Stimulated activated CD4-positive, alpha-beta T cell treated with anti-CD3 and anti-CD28 coated beads, TNF-alpha, amount 100 ng/mL, for 24 hours (primary cell): ENCODE measurements around the gene EYA2.
A peak's percentile ranks its signal among the peaks of the same experiment; 100 is the strongest.
"Not testable (repeated sequence)": the region's sequence is repeated elsewhere in the genome, so short reads cannot be mapped to it uniquely, and the experiment has no call there.

Experiments
- DNase-seq, 3 experiments: peaks; one replicate each; pipeline ENCODE4 v3.0.0-alpha.2; 2020; ENCODE audit warnings: low read depth in 3 of 3

The EYA2 gene

DNA sequence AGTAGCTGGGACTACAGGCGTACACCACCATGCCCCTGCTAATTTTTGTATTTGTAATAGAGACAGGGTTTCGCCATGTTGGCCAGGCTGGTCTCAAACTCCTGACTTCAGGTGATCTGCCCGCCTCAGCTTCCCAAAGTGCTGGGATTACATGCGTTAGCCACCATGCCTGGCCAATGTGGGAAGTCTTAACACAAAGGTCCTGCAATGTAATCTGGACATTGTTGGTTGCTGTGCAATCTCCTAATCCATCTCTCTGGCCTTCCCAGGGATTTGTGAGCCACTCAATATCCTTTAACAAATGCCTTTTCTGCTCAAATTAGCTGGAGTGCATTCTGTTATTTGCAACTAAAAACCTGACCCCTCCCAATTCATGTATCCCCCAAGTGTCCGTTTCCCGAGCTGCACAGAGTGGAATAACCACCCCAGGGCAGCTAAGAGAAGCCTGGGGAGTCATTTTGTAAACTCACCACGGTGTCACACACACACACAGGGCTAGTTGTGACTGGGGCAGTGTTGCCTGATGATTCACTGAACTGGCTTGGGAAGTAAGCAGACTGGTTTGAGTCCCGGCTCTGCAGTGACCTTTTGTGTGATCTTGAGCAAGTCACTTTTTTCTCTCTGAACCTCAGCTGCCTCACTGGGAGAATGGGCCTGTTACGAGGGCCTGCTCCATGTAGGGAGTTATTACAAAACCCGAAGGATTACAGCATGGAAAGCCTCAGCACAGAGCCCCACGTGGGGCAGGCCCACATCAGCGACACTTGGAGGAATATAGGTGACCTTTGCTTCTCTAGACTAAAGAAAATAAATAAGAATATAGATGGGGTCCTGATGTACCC lies 309.6 kb downstream of the EYA2 start:
- DNase-seq: no peak

DNA sequence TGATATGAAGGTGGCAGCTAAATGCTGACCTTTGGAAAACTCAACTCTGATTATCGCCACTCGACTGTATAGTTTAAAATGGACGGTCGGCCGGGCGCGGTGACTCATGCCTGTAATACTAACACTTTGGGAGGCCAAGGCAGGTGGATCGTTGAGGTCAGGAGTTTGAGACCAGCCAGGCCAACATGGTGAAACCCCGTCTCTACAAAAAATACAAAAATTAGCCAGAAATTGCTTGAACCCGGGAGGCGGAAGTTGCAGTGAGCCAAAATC lies 310.1 kb downstream of the EYA2 start:
- not testable (repeated sequence) for DNase-seq

- DNase-seq: no peak
Observed at GRCh38 chr20:47205577-47206123, 311.0 kb downstream of the EYA2 start.

DNA sequence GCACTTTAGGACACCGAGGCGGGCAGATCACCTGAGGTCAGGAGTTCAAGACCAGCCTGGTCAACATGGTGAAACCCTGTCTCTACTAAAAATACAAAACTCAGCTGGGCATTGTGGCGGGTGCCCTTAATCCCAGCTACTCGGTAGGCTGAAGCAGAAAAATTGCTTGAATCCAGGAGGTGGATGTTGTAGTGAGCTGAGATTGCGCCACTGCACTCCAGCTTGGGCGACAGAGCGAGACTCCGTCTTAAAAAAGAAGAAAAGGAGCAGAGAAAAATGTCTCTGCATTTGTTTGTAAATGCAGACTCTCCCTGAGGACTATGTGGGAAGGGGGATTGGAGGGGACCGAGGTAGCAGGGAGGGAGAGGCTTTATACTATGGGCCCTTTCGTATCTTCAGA lies 311.9 kb downstream of the EYA2 start:
- DNase-seq: not testable (repeated sequence)

DNA sequence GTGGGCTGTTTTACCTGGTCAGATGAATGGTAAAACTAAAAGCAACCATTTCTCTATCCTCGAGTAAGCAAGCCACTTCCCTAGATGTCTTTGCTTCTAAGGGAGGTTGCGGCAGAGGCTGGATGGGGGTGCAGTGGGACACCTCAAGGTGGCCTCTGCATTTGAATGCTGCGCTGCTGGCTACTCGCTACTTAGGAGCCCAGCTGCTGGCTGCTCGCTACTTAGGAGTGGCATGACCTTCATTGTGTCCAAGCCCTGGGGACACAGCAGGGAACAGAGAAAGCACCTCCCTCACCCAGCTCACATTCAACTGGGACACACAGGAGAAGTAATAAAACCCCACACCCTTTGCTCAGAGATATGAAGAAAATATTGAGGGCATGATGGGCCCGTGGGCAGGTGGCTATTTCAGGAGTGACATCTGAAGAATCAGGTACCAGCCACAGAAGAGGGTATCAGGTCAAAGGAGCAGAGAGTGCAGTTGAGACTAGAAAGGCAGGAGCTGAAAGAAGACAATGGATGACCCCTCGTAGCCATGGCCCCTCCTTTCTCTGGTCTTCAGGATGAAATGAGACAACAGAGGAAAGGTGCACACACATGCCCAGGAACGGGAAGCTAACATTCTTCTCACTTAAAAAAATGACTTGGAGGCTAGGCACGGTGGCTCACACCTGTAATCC lies 312.5 kb downstream of the EYA2 start:
- no peak for DNase-seq

GRCh38 chr20:47208534-47209174 lies 314.0 kb downstream of the EYA2 start:
- no peak for DNase-seq

GRCh38 chr20:47209982-47210381 lies 315.3 kb downstream of the EYA2 start:
- DNase-seq: no peak

DNA sequence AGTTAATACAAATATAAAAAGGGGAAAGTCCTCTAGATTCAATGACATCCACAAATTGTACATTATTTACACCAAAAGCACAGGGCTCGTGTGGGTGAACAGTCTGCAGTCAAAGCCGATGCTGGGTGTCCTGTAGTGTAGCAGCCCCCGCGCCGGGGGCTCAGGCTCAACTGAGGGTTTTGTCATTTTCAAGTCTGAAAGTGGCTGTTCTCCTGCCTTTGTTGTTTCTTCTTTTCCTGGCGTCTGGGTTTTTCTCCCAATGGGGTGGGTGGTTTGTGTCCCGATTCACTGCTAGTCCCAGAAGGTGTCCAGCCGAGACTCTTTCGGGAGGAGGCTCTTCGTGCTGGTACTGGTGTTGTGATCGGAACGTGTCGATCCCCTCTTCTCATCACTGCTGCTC lies 315.8 kb downstream of the EYA2 start:
- no peak for DNase-seq

DNA sequence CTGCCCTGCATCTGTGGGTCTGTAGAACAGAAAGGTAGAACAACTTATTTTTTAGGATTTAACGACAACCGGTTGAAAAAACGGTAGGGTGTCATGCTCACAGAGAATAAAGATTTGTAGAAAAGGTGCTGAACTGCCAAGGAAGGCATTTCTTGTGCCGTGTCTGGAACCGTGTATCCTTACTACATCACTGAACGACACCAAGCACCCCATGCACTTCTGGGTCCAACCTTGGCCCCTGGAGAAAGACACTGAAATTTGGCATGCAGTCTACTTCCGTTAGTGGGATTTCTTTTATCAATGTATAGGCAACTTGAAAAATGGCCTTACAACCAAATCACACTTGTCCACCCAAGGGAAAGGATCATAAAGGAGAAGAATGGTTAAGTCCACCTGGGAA lies 316.4 kb downstream of the EYA2 start:
- no peak for DNase-seq

DNA sequence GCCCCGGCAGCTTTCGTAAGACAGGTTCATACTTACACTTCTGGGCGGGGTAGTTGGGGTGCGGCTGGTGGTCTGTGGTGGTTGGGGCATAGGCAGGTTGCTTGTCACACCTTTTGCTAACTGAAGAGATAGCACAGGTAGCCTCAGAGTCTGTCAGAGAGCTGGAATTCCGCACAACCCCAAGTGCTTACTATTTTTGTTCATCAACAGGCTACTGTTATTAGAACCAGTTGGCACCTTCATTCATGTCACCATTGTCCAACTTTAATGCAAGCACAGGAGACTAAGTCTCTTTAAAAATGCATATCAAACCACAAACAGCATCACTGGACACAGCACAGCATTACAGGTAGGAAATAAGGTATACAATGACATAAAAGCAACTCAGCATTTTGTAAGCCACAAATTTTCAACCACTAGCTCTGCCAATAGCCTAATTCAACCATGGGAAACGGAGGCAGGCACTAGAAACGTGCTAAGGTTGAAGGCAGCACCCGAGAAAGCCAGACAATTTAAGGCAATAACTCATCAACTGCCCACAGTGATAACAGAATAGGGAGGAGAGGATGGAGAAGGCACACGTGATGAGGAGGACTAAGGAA lies 318.1 kb downstream of the EYA2 start:
- DNase-seq: no peak

GRCh38 chr20:47213966-47214365 lies 319.3 kb downstream of the EYA2 start:
- no peak for DNase-seq

GRCh38 chr20:47215653-47216397 lies 321.2 kb downstream of the EYA2 start:
- DNase-seq: no peak

- DNase-seq: no peak
Observed at GRCh38 chr20:47216819-47217410, 322.3 kb downstream of the EYA2 start.

- DNase-seq: no peak
Observed at GRCh38 chr20:47217482-47218446, 323.1 kb downstream of the EYA2 start.

- DNase-seq: peak; percentile 22 to 58 (median 28)
Observed at GRCh38 chr20:47220161-47220582, 325.5 kb downstream of the EYA2 start.

- DNase-seq: no peak
Observed at GRCh38 chr20:47221036-47221625, 326.5 kb downstream of the EYA2 start.

DNA sequence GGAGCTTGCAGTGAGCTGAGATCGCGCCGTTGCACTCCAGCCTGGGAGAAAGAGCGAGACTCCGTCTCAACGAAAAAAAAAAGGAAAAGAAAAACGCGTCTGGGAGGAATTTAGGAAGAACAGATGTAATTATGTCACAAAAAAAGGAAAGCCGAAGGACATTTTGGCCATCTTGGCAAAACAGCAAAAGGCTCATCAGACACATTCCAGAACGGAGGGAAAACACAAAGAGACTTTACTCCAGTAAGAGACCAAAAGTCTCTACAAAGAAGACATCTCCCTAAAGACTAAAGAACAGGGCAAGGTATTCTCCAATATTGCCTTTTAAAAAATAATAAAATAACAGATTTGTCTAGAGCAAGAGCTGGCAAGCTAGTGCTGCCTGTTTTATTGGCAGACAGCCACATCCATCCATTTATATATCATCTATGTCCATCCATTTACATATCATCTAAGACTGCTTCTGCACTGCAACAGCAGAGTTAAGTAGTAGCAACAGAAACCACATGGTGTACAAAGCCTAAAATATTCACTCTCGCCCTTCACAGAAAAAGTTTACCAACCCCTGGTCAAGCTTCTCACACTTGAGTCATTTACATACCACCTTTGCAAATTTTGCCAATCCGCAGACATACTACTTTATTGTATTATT lies 328.0 kb downstream of the EYA2 start:
- DNase-seq: no peak

GRCh38 chr20:47223896-47224295 lies 329.3 kb downstream of the EYA2 start:
- no peak for DNase-seq

- no peak for DNase-seq
Observed at GRCh38 chr20:47224300-47224791, 329.7 kb downstream of the EYA2 start.
